Measurements from ENCODE around the gene GSDMA. TPM values are rescaled to one million over a fixed set of nuclear protein-coding genes. Genes with fewer than 3 reads are reported as not detected.

GSDMA gene
- total and polyA plus RNA-seq, 9 of the 15 experiments (the other 6 are each of a cell fraction or from before 2014, with no cell fraction given), result 0.04 to 0.13 (median 0.07) TPM; not detected in 2

DNA sequence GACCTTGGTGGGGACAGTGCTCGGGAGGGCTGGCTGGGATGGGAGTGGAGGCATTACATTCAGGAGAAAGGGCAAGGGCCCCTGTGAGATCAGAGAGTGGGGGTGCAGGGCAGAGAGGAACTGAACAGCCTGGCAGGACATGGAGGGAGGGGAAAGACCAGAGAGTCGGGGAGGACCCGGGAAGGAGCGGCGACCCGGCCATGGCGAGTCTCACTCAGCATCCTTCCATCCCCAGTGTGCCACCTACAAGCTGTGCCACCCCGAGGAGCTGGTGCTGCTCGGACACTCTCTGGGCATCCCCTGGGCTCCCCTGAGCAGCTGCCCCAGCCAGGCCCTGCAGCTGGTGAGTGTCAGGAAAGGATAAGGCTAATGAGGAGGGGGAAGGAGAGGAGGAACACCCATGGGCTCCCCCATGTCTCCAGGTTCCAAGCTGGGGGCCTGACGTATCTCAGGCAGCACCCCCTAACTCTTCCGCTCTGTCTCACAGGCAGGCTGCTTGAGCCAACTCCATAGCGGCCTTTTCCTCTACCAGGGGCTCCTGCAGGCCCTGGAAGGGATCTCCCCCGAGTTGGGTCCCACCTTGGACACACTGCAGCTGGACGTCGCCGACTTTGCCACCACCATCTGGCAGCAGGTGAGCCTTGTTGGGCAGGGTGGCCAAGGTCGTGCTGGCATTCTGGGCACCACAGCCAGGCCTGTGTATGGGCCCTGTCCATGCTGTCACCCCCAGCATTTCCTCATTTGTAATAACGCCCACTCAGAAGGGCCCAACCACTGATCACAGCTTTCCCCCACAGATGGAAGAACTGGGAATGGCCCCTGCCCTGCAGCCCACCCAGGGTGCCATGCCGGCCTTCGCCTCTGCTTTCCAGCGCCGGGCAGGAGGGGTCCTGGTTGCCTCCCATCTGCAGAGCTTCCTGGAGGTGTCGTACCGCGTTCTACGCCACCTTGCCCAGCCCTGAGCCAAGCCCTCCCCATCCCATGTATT is 53.5 kb downstream of the GSDMA start:
- H3K9me1 ChIP-seq (ENCODE audit: control insufficient read depth, insufficient read depth, low read length), result no peaks in the 10 kb centered on the region
- H2AFZ ChIP-seq (ENCODE audit: low read depth, low read length), result no peak overlapping the region
- WGBS (ENCODE audit: insufficient coverage, low coverage, missing lambda C conversion rate), result 58% methylated on average over 25 of the region's 26 CpGs
- ChIA-PET POLR2A (interaction anchor here (0.7 to 1.3 kb wide), 4 partner anchors 16 to 295 kb away, joined by 3 to 6 read pairs (median 3); partner anchors contain the start of gene NR1D1), CTCF (ENCODE audit: low intra/inter-chr PET ratio) (interaction anchor here (0.5 kb wide), 1 partner anchor 105 kb away, joined by 4 read pairs; the partner anchor contains the start of gene MSL1)
- H3K36me3 ChIP-seq (ENCODE audit: control insufficient read depth, insufficient read depth, low read length), result peaks cover 26% of the 10 kb centered on the region; the same call in 1 of the 3 replicates
- no TSS peak for BruUV-seq (replicated peaks)
- intact Hi-C loops (cut with micrococcal nuclease) (loop anchor here (10.0 kb wide), 2 partner anchors 149 to 339 kb away; no protein-coding TSS in a partner anchor), in situ Hi-C loops (cut with MboI) (loop anchor here (10.0 to 25.0 kb wide), 2 partner anchors 271 to 339 kb away; partner anchors contain the start of gene CDC6)
- H3K4me3 ChIP-seq, result no peak overlapping the region
- peaks cover 5 to 64% of the 10 kb centered on the region in 2 experiments; a peak in 3 of 5 replicates for H3K4me1 ChIP-seq (replicated peaks in 1 of 2; ENCODE audit: control insufficient read depth in 2 of 2, insufficient read depth in 2 of 2, low read length in 2 of 2)
- H3K27me3 ChIP-seq (ENCODE audit: control insufficient read depth in 2 of 2, insufficient read depth in 2 of 2, low read length in 2 of 2), result no peaks in the 10 kb centered on the region
- no peak overlapping the region for H3K4me2 ChIP-seq (ENCODE audit: insufficient read depth, low read length)
- H3K9me3 ChIP-seq (replicated peaks; ENCODE audit: control insufficient read depth, insufficient read depth, low read depth, low read length), result no peaks in the 10 kb centered on the region
- no peaks in the 10 kb centered on the region for H3K79me2 ChIP-seq (ENCODE audit: control insufficient read depth, insufficient read depth, low read length)
- ATAC-seq (no peak), FAIRE-seq (no peak), DNase-seq (ENCODE audit: extremely low read depth in 1 of 4, low spot score in 3 of 4) (no peak)
- peak overlapping the region in 1 of 2 experiments; percentile 59; a peak in 2 of 4 replicates for H3K9ac ChIP-seq (ENCODE audit: insufficient read depth in 1 of 2, low read depth in 2 of 2, low read length in 2 of 2)
- TF ChIP-seq ZNF239 (CRISPR knock-in tag; IDR thresholded peaks at IDR 0.05), result no peak
- TF ChIP-seq MED1 (CRISPR knock-in tag; IDR thresholded peaks at IDR 0.05; ENCODE audit: borderline replicate concordance), result no peak
- no peak for TF ChIP-seq KLF10 (CRISPR knock-in tag; IDR thresholded peaks at IDR 0.05)
- TF ChIP-seq PCBP2 (IDR thresholded peaks at IDR 0.05; ENCODE audit: low read depth, low read length, poor library complexity, severe bottlenecking), result no peak
- TF ChIP-seq GTF2F1 (IDR thresholded peaks at IDR 0.05; ENCODE audit: low read depth, low read length), result no peak
- TF ChIP-seq, protein P1, sequence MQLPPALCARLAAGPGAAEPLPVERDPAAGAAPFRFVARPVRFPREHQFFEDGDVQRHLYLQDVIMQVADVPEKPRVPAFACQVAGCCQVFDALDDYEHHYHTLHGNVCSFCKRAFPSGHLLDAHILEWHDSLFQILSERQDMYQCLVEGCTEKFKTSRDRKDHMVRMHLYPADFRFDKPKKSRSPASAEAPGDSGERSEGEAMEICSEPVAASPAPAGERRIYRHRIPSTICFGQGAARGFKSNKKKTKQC (CRISPR knock-in tag; IDR thresholded peaks at IDR 0.05), result no peak
- no peak for TF ChIP-seq ZNF324 (CRISPR knock-in tag; IDR thresholded peaks at IDR 0.05)
- TF ChIP-seq SRSF3 (IDR thresholded peaks at IDR 0.05; ENCODE audit: insufficient read depth, low read length), result no peak
- no peak for TF ChIP-seq ZNF766 (CRISPR knock-in tag; conservative IDR thresholded peaks at IDR 0.05)
- TF ChIP-seq STAT5B (CRISPR knock-in tag; IDR thresholded peaks at IDR 0.05), result no peak
- TF ChIP-seq POLR2AphosphoS2 (IDR thresholded peaks at IDR 0.05; ENCODE audit: low read length), result no peak
- no peak for TF ChIP-seq NUFIP1 (IDR thresholded peaks at IDR 0.05; ENCODE audit: partially characterized antibody)
- no peak for TF ChIP-seq HDAC3 (IDR thresholded peaks at IDR 0.05; ENCODE audit: borderline replicate concordance, partially characterized antibody)
- no peak for TF ChIP-seq JUND (IDR thresholded peaks at IDR 0.05; ENCODE audit: borderline replicate concordance, low read depth, low read length)
- TF ChIP-seq JUND (tag; IDR thresholded peaks at IDR 0.05; ENCODE audit: borderline replicate concordance, low read depth, low read length), result no peak
- TF ChIP-seq HLTF (IDR thresholded peaks at IDR 0.05), result no peak
- no peak overlapping the region for H3K27ac ChIP-seq (ENCODE audit: extremely low read depth, low read depth, low read length)
- H4K20me1 ChIP-seq (replicated peaks; ENCODE audit: control insufficient read depth, insufficient read depth, low read length), result no peaks in the 10 kb centered on the region

All from K562 (cell line).